ACHN (cell line): ENCODE results near the gene PLD3.

ENCODE experiments used
- DNase-seq: peaks from one replicate; pipeline ENCODE4 v3.0.0-alpha.2; 2015
- in situ Hi-C: cut with HindIII; loops from 2 replicates; pipeline ENCODE4 v1.10.0; 2017; ENCODE audit warnings: low sequenced_read_pairs, low pct_ligation_motif_present, low pct_unique_long_range_greater_than_20kb

PLD3 gene

DNA sequence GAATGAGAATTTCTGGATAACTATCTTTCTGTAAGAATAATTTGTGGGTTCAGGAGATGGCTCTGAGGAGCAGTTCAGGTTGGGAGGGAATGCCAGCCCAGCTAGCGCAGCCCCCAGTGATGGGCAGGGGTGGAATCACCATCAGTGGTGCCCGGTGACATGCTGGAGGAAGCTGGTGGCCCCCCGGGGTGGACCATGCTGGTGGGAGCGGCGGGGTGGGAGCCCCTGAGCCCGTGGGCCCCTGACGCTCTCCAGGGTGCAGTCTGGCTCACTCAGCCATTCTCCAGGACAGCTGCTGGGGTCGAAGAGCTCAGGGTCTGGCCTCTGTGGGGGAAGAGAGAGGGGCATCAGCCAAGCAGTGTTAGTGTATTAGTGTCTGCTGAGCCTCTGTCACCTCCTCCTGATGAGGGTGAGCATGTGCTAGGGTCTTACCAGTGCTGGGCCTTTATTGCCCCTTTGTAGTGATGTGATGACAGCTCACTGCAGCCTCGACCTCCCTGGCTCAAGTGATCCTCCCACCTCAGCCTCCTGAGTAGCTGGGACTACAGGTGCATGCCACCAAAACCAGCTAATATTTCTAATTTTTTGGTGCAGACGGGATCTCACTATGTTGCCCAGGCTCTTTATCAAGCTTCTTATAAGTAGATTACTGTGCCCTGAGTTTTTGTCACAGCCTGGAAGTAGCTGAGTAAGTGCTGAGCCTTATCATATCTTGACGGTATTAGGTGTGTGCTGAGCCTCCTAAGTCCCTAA is 31.1 kb downstream of the PLD3 start:
- no peak for DNase-seq
- in situ Hi-C loops: no loop called here

DNA sequence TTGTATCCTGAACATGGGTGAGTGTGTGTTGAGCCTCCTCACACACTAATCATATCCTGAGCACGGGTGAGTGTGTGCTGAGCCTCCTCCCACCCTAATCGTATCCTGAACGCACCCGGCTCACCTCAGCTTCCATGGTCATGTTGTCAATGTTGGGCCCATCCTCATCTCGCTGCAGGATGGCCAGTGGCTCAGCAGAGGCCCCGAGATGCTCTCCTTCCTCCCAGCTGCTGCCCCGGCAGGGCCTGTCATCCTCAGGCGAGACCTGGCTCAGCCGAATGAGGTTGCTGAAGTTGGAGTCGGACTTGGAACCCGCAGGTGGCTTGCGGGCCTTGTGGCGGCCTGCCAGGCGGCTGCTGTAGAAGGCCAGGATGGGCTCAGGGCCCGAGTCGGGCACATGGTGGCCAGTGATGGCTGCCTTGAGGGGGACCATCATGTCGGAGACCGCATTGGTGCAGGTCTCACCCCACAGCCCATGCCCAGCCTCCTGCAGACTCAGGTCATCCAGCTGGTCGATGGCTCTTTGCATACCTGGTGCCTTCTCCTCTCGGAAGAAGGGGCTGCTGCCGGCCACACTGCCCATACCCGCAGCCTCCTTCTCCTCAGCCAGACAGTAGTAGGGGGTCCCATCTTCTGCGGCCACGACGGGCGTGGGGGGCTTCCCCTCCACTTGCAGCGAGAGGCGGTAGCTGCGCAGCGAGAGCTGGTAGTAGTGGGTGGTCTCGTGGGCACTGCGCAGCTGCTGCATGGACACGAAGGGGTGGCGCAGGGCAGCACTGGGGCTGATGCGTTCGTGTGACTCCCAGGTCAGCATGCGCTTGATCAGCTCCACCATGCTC is 31.9 kb downstream of the PLD3 start:
- no peak for DNase-seq
- in situ Hi-C loops: no loop called here

DNA sequence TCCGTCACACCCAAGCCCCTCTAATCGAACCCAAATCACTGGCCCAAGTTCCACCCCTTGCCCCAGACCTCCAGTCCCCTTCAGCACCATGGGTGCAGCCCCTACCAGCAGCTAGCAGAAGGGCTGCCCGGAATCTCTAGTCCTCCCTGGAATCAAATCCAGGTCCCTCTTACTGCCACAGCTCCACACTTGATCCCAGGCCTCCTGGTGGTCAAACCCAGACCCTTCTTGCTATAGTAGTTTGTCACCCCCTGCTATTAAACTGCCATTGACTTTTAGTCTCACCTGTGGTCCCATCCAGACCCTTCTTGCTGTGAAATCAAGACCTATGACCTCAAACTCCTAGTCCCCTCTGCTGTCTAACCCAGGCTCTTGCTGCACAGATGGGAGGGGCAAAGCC is 32.8 kb downstream of the PLD3 start:
- no peak for DNase-seq
- in situ Hi-C loops: no loop called here

DNA sequence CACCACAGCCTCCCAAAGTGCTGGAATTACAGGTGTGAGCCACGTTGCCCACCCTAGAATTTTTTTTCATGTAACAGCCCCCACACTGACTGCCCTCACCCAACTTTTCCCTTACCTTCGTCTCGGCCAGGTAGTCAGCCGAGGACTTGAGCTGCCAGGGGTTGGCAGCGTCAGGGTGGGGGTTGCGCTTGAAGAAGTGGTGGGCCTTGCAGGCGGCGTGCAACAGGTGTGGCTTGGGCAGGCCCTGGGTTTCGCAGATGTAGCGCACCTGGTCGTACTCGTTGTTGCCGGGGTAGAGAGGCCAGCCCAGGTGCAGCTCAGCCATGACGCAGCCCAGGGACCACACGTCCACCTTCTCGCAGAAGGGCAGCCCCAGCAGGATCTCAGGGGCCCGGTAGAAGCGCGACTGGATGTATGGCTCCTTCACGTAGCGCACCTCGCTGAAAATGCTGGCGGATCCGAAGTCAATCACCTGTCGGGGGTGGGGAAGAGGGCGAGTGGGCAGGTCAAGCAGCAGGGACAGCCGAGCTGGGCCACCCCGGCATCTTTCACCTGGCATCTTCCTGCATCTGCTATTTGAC is 35.3 kb downstream of the PLD3 start:
- in situ Hi-C loops: no loop called here

DNA sequence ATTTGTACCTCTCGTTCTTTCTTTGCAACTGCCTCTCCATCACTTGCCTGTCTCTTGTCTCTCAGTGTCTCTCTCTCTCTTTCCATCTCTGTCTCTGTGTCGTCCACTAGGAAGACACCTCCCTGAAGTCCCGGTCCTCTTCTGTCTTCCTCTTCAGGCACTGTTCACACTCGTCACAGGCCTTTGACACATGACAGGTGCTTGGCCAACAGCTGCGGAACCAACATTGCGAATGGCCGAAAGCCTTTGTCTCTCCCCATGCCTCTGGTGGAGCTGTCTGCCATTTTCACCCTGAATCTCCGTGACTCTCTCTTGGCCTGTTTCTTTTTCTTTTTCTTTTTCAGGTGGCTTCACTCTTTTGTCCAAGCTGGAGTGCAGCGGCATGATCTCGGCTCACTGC is 38.7 kb downstream of the PLD3 start:
- in situ Hi-C loops: no loop called here
- no peak for DNase-seq

More for the DNA sequence above, 35.3 kb downstream of the PLD3 start:
- DNase-seq: no peak

DNA sequence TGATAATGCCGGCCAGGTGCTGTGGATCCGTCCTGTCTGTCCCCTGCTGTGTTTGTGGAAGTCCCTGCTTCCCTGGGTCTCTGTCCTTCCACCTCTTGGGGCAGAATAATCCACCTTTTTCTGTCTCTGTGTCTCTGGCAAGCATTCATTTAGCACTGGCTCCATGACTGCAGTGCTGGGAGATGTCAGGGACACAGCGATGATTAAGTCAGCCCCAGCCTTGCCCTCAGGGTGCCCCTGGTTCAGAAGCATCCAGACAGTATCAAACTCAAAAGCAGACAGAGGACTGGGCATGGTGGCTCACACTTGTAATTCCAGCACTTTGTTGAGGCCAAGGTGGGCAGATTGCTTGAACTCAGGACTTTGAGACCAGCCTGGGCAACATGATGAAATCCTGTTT is 40.0 kb downstream of the PLD3 start:
- DNase-seq: no peak
- in situ Hi-C loops: no loop called here

DNA sequence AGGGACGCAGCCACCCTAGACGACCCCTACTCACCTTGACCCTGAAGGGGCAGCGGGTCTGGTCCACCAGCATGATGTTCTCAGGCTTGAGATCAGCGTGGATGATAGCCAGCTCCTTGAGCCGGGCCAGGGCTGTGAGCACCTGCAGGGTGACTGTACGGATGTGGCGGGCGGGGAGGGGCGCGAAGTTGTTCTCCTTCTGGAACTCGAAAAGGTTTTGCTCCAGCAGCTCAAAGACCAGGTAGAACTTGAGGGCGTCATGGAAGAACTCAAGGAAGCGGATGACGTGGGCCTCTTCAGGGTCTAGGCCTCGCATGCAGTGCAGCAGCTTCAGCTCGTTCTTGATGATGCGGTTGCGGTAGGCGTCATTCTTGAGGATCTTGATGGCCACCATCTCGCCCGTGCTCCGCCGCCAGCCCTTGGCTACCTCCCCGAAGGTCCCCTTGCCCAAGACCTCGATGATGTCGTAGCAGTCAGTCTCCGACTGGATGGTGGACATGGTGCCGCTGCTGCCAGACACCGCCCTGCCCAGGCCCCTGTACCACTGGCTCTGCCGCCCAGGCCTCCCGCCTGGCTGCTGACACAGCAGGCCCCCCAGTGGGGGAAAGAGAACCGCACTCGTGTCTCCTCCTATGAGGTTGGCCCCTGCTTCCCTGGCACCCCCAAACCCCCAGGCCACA is 41.0 kb downstream of the PLD3 start:
- DNase-seq: no peak
- in situ Hi-C loops: no loop called here

DNA sequence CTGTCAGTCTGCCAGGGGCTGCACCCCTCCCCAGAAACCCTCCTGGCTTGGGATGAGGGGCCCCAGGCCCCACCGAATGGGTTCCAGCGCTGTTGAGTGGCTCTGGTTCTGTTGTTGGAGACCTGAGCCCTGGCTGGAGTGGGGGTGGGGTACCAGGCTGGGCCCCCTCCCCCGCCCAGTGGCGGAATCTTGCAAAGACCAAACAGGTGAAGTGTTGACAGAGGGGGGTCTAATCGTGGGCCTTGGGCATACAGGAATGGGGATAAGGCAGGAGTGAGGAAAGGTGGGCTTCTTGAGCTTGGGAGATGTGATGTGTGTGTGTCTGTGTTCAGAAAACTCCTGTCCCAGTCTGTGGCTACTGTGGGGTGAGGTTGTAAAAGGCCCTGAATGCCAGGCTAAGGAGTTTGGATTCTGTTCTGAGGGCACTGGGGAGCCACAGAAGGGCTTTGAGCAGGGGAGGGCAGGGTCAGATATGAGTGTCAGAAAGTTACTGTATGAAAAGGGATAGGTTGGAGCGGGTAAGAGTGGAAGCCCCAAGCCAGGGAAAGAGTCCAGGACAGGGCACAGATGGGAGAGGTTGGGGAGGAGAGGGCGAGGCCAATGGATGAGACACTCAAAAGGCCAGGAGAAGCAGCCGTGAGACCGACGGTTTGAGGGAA is 41.7 kb downstream of the PLD3 start, which contains the start of gene HIPK4:
TSS of gene HIPK4 (minus strand) at position 98 of the 659 bp plus-strand sequence. CDS start 279 bp downstream, outside the sequence.
- in situ Hi-C loops: no loop called here
- DNase-seq: no peak

DNA sequence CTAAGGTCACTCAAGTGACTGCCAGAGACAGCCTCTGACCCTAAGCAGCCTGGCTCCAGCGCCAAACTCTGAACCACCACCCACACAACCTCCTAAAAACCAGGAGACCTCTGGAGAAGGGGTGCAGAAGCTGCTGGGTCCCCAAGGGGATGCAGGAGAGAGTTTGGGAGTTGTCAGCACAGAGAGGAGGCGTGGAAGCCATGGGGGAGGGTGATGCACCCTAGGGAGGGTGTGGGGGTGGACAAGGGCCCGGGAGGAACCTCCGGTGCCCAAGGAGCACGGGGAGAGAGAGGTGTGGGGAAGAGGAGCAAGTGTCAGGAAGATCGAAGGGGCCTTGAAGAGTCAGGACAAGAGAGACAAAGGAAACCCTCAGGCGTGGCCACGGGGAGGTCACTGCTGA is 43.6 kb downstream of the PLD3 start:
- in situ Hi-C loops: no loop called here
- no peak for DNase-seq

DNA sequence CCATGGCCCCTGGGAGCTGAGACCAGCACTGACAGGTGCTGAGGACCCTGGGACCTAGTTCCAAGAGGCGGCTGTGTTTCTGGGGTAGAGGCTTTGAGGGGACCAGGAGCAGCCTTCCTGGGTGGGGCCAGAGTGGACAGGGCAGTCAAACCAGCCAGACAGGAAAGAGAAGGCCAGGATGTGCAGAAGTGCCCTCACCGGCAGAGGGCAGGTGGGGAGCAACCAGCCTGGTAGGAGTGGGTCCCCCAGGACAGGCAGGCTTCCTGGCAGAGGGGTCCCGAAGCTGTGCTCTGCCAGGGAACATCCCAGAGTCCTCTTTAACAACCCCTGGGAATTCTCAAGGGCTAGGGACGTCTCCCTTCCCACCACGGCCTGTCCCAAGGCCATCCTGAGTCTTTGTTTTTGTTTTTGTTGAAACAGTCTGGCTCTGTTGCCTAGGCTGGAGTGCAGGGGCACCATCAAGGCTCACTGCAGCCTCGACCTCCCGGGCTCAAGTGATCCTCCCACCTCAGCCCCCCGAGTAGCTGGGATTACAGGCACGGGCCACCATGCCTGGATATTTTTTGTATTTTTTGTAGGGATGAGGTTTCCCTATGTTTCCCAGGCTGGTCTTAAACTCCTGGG is 44.5 kb downstream of the PLD3 start:
- no peak for DNase-seq
- in situ Hi-C loops: no loop called here

DNA sequence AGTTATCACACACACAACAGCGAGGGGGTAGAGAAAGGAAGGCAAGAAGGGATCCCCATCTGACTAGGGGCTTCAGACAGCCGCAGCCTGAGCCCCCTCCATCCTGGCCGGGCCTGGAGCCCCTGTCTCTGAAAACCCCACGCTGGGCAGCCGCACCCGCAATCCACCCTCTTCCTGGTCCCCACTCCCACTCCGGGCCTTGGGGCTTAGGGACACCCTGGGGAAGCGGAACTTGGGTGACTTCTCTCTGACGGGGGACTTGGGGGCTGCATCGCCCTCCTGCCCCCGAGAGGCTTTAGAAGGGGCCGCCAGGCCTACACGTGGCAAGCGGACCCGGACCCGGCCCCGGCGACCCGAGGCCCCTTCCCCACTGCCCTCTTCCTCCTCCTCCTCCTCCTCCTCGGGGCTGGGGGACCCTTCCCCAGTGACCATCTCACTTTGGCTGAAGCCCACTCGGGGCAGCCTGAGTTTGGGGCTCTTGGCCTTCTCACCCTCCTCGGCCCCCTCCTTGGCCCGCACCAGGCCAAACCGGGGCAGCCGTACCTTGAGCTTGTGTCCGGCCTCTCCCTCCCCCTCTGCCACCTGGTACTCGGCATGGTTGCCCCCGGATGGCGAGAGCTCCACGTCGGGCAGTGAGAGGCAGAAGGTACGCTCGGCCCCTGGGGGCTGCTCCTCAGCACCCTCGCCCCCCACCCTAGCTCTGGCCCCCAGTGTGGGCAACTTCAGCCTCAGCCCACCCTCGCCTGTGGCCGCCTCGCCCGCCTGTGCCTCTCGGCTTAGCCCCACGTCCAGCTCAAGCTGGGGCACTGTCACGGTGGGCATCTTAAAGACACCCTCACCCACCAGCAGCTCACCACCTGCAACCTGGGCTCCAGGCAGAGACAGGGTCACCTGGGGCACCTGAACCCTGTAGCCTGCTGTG is 45.7 kb downstream of the PLD3 start:
- in situ Hi-C loops: no loop called here
- no peak for DNase-seq

DNA sequence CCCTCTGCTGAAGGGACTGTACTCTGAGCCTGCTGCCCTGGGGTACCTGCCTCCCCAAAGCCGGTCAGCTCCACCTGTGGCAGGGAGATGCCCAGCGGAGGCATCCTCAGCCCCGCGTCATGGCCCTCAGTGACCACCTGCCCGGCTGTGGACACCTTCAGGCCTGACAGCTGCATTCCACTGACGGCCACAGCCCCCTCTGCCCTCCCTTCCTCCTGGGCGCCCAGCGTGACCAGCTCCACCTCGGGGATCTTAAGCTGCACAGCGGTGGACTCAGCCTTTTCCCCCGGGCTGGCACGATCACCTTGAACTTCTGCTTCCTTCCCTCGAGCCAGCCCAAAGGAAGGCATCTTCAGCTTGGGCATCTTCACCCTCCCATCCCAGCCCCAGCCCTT is 46.3 kb downstream of the PLD3 start:
- in situ Hi-C loops: no loop called here
- no peak for DNase-seq

DNA sequence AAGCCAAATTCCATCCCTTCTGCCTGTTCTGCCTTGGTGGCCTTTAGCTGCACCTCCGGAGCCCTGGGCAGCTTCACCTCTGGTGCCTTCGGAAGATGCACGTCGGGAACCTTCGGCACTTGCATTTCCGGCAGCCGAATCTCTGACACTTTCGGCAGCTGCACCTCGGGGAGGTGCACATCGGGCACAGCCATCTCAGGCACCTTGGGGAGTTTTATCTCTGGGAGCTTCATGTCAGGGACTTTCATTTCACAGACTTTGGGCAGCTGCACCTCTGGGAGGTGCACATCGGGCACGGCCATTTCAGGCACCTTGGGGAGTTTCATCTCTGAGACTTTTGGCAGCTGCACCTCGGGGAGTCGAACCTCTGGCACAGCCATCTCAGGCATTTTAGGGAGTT is 47.5 kb downstream of the PLD3 start:
- no peak for DNase-seq
- in situ Hi-C loops: no loop called here

DNA sequence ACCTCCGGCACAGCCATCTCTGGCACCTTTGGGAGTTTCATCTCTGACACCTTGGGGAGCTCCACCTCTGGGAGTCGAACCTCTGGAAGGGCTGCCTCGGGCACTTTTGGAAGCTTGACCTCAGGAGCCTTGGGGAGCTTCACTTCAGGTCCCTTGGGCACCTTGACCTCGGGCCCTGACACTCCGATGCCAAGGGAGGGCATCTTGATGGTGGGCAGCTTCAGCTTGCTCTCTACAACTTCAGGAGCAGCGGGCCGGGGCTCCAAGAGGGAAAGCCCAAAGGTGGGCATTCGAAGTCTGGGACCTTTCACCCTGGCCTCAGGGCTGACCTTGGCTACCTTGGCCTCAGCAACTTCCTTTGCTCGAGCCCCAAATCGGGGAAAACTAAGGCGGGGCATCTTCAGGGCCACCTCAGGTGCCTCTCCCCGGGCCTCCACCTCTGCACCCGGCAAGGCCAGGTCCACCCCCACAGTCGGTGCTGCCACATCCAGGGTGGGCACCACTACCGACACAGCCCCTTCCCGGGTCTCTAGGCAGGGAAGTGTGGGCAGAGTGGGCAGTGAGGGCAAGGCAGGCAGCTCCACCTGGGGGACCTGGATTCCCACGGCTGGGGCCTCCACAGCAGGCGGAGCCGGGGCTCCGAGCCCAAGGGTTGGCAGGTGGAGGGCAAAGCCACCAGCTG is 48.5 kb downstream of the PLD3 start:
- DNase-seq: no peak
- in situ Hi-C loops: no loop called here

DNA sequence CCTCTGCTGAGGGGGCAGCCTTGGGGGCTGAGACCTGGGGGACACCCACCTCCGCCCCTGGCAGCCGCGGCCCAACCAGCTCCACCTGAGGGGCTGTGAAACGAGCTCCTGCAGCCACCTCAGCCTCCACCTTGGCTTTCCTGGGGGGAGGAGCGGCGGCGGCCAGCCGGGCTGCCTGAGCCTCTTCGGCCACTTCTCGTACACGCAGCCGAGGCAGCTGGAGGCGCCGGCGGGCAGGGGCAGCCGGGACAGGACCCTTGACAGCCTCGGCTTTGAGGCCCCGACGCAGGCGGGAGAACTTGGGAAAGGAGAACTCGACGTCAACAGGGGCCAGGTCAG is 49.0 kb downstream of the PLD3 start:
- in situ Hi-C loops: no loop called here

DNA sequence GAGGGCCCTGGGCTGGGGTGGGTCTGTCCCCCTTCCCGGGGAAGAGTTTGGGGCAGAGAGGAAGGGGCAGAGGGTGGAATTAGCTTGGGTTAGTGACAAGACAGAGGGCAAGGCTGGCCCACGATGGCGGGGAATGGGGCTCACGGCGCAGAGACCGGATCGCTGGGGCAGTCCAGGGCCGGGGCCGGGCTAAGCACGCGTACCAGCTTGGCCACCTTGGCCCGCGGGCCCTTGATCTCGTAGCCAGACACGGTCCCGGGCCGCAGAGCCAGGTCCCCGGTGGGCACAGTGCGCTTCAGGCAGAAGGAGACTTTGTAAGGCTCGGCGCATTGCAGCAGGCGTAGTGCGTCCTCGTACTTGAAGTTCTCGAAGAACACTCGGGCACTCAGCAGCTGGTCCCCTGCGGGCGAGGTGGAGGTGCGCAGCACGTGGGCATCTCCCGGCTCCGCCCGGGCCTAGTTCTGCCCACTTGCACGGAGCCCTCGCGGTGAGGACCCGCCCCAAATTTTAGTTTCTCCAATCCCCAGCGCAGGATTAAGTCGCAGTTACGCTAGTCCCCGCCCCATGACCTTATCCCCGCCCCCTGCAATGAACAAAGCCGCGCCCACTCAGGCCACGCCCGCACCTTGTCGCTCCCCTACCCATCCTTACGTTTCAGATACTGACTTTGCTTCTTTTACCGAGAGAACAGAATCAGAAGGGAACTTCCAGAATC is 50.1 kb downstream of the PLD3 start:
- in situ Hi-C loops: no loop called here
- DNase-seq: no peak

More for the DNA sequence above, 49.0 kb downstream of the PLD3 start:
- DNase-seq: no peak
